Peyer's patch (tissue), 4 donors: ENCODE measurements around the gene DOCK7.

Experiments used
- POLR2A ChIP-seq, 2 donors: fragments of 450-650 bp; IDR thresholded peaks; one replicate each; pipeline ENCODE4 v1.5.1; 2017; ENCODE audit warnings: antibody characterized with exemption in 2 of 2, mild to moderate bottlenecking in 2 of 2, moderate library complexity in 2 of 2
- TF ChIP-seq, protein P1 (sequence below), 6 experiments: fragments of 450-650 bp in 4 of 6; fragments of 200-600 bp in 2 of 6; sonication (generic) in 1 of 6; IDR thresholded peaks; one replicate each; pipeline ENCODE4 v1.5.1; 2017 to 2019; ENCODE audit warnings: antibody characterized with exemption in 6 of 6, mild to moderate bottlenecking in 3 of 6, moderate library complexity in 1 of 6

DNA sequence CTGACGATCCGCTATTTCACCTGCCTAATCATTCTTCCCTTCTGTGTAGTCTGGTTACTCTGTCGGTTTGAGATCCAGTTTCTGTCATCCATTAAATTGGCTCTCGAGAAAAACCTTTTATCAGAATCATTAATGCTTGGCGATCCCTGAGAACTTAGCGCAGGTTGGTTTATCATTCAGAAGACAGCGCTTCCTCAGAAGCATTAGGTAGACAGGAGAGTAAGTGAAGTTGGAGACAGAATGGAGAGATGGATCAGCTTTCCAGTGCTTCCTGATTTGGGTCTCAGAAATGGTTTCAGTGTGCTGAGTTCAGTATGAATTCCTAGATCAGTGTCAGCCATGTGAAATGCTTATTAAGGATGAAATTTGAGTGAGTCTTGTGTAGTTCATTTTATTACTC lies 250.0 kb downstream of the DOCK7 start:
- TF ChIP-seq, protein P1, sequence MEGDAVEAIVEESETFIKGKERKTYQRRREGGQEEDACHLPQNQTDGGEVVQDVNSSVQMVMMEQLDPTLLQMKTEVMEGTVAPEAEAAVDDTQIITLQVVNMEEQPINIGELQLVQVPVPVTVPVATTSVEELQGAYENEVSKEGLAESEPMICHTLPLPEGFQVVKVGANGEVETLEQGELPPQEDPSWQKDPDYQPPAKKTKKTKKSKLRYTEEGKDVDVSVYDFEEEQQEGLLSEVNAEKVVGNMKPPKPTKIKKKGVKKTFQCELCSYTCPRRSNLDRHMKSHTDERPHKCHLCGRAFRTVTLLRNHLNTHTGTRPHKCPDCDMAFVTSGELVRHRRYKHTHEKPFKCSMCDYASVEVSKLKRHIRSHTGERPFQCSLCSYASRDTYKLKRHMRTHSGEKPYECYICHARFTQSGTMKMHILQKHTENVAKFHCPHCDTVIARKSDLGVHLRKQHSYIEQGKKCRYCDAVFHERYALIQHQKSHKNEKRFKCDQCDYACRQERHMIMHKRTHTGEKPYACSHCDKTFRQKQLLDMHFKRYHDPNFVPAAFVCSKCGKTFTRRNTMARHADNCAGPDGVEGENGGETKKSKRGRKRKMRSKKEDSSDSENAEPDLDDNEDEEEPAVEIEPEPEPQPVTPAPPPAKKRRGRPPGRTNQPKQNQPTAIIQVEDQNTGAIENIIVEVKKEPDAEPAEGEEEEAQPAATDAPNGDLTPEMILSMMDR (IDR thresholded peaks at IDR 0.05), result no peak
- TF ChIP-seq POLR2A (IDR thresholded peaks at IDR 0.05), result no peak
